OCI-LY1 (cell line): ENCODE data around the gene SCML1.

Source experiments
- H2AFZ ChIP-seq: fragments of 200-600 bp; sonication (generic), shearing (Covaris generic); 2 replicates; pipeline ENCODE4 v1.6.0; 2014; ENCODE audit warnings: antibody characterized with exemption, mild to moderate bottlenecking, low read length
- H3F3A ChIP-seq: fragments of 200-600 bp; sonication (generic), shearing (Covaris generic); 2 replicates; pipeline ENCODE4 v1.6.0; 2014; ENCODE audit warnings: mild to moderate bottlenecking, antibody characterized with exemption, low read length, moderate library complexity; ENCODE audit not compliant: insufficient read depth
- H3K27ac ChIP-seq: fragments of 200-600 bp; sonication (generic); 2 replicates; pipeline ENCODE4 v1.5.1; 2014; ENCODE audit warnings: low read length, mixed run types, mild to moderate bottlenecking, low read depth; ENCODE audit not compliant: poor library complexity, severe bottlenecking
- H3K27me3 ChIP-seq: fragments of 200-600 bp; sonication (generic); 2 replicates; pipeline ENCODE4 v1.6.0; 2014; ENCODE audit warnings: antibody characterized with exemption, mild to moderate bottlenecking, low read length, moderate library complexity; ENCODE audit not compliant: insufficient read depth
- H3K36me3 ChIP-seq: fragments of 200-600 bp; sonication (generic); 2 replicates; pipeline ENCODE4 v1.6.1; 2014; ENCODE audit warnings: mild to moderate bottlenecking, antibody characterized with exemption, low read length, moderate library complexity, mixed read lengths; ENCODE audit not compliant: insufficient read depth
- H3K4me1 ChIP-seq: fragments of 200-600 bp; sonication (generic); 2 replicates; pipeline ENCODE4 v1.5.1; 2014; ENCODE audit warnings: mild to moderate bottlenecking, low read length, moderate library complexity; ENCODE audit not compliant: insufficient read depth, severe bottlenecking
- H3K4me2 ChIP-seq: fragments of 200-600 bp; sonication (generic), shearing (Covaris generic); 2 replicates; pipeline ENCODE4 v1.6.1; 2014; ENCODE audit warnings: low read length
- H3K4me3 ChIP-seq: fragments of 200-600 bp; sonication (generic); 2 replicates; pipeline ENCODE4 v1.5.1; 2014; ENCODE audit warnings: low read length, low read depth, mild to moderate bottlenecking, mixed read lengths; ENCODE audit not compliant: poor library complexity, severe bottlenecking
- H3K79me2 ChIP-seq: fragments of 200-600 bp; shearing (Covaris generic); 2 replicates; pipeline ENCODE4 v1.6.1; 2016; ENCODE audit warnings: mixed run types, low read length, mixed read lengths; ENCODE audit not compliant: insufficient read depth
- H3K9ac ChIP-seq: fragments of 200-600 bp; sonication (generic), shearing (Covaris generic); 2 replicates; pipeline ENCODE4 v1.6.1; 2014; ENCODE audit warnings: mild to moderate bottlenecking, low read length, mixed read lengths
- H3K9me2 ChIP-seq: fragments of 200-600 bp; sonication (generic), shearing (Covaris generic); 2 replicates; pipeline ENCODE4 v1.6.1; 2014; ENCODE audit warnings: low read depth, mild to moderate bottlenecking, low read length, mixed read lengths
- H3K9me3 ChIP-seq: fragments of 200-600 bp; shearing (Covaris generic); 2 replicates; pipeline ENCODE4 v1.6.1; 2014; ENCODE audit warnings: low read length, mixed read lengths
- H4K20me1 ChIP-seq: fragments of 200-600 bp; sonication (generic), shearing (Covaris generic); 2 replicates; pipeline ENCODE4 v1.6.0; 2016; ENCODE audit warnings: mild to moderate bottlenecking, low read length; ENCODE audit not compliant: insufficient read depth
- CTCF ChIP-seq: fragments of 200-600 bp; sonication (generic), shearing (Covaris generic); IDR thresholded peaks from 2 replicates; pipeline ENCODE4 v1.5.1; 2017; ENCODE audit warnings: mild to moderate bottlenecking, antibody characterized with exemption, low read length, moderate library complexity, mixed read lengths
- EZH2 ChIP-seq: fragments of 200-600 bp; sonication (generic), shearing (Covaris generic); IDR thresholded peaks from 2 replicates; pipeline ENCODE4 v1.8.0; 2017; ENCODE audit warnings: borderline replicate concordance, mixed run types, mild to moderate bottlenecking, antibody characterized with exemption, low read length, moderate library complexity, mixed read lengths

The SCML1 gene

GRCh38 chrX:17767734-17768133 lies 30.4 kb downstream of the SCML1 start:
- Histone ChIP-seq H3K79me2 (no peaks in the 10 kb centered on the region), H3K36me3 (no peaks in the 10 kb centered on the region), H3K4me2 (no peak overlapping the region), H3K4me3 (no peak overlapping the region), H3K9me2 (no peaks in the 10 kb centered on the region), H3K4me1 (no peaks in the 10 kb centered on the region), H2AFZ (no peak overlapping the region), H3K9me3 (no peaks in the 10 kb centered on the region), H3F3A (no peaks in the 10 kb centered on the region), H3K27ac (no peak overlapping the region), H3K9ac (no peak overlapping the region), H4K20me1 (no peaks in the 10 kb centered on the region), H3K27me3 (no peaks in the 10 kb centered on the region)
- TF ChIP-seq EZH2 (no peak), CTCF (no peak)

- Histone ChIP-seq H3K9me3 (no peaks in the 10 kb centered on the region), H3F3A (no peaks in the 10 kb centered on the region)
Measured at GRCh38 chrX:17768997-17769396, 31.7 kb downstream of the SCML1 start.

DNA sequence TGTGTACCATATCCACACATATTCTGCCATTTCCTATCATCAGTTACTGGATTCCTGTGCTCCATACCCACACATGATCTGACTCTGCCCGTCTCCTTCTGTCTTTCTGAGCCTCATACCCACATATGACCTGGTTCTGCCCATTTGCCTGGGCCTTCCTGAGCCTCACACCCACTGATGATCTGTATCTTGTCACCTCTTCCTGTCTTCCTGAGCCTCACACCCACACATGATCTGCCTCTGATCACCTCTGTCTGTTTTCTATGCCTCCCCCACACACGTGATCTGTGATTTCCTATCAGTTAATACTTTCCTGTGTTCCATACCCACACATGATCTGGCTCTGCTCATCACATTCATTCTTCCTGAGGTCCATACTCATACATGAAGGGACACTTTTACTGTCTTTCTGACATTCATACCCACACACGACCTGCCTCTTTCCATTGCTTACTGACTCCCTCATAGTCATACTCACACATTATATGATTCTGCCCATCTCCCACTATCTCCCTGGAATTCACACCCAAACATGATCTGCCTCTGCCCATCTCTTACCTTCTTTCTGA lies 32.5 kb downstream of the SCML1 start:
- no peaks in the 10 kb centered on the region for H3K4me1 ChIP-seq
- no peaks in the 10 kb centered on the region for H3K9me2 ChIP-seq
- no peak overlapping the region for H3K4me3 ChIP-seq
- TF ChIP-seq CTCF (no peak), EZH2 (no peak)
- no peaks in the 10 kb centered on the region for H4K20me1 ChIP-seq
- H2AFZ ChIP-seq: no peak overlapping the region
- H3K27me3 ChIP-seq: no peaks in the 10 kb centered on the region
- no peaks in the 10 kb centered on the region for H3K36me3 ChIP-seq
- H3K27ac ChIP-seq: no peak overlapping the region
- H3K9me3 ChIP-seq: no peaks in the 10 kb centered on the region
- no peaks in the 10 kb centered on the region for H3F3A ChIP-seq
- no peak overlapping the region for H3K4me2 ChIP-seq
- no peaks in the 10 kb centered on the region for H3K79me2 ChIP-seq
- no peak overlapping the region for H3K9ac ChIP-seq

More at GRCh38 chrX:17768997-17769396, 31.7 kb downstream of the SCML1 start:
- no peak overlapping the region for H3K9ac ChIP-seq
- no peak overlapping the region for H2AFZ ChIP-seq
- H3K27ac ChIP-seq: no peak overlapping the region
- no peak overlapping the region for H3K4me3 ChIP-seq
- H3K4me2 ChIP-seq: no peak overlapping the region
- no peaks in the 10 kb centered on the region for H3K4me1 ChIP-seq
- H3K79me2 ChIP-seq: no peaks in the 10 kb centered on the region
- no peaks in the 10 kb centered on the region for H3K36me3 ChIP-seq
- TF ChIP-seq EZH2: no peak
- no peaks in the 10 kb centered on the region for H4K20me1 ChIP-seq
- H3K9me2 ChIP-seq: no peaks in the 10 kb centered on the region
- H3K27me3 ChIP-seq: no peaks in the 10 kb centered on the region

- TF ChIP-seq CTCF (no peak), EZH2 (no peak)
- no peak overlapping the region for H3K9ac ChIP-seq
- H3K27ac ChIP-seq: no peak overlapping the region
- H4K20me1 ChIP-seq: no peaks in the 10 kb centered on the region
- H3F3A ChIP-seq: no peaks in the 10 kb centered on the region
- H3K4me2 ChIP-seq: no peak overlapping the region
- no peaks in the 10 kb centered on the region for H3K79me2 ChIP-seq
- no peaks in the 10 kb centered on the region for H3K4me1 ChIP-seq
- no peaks in the 10 kb centered on the region for H3K27me3 ChIP-seq
- no peak overlapping the region for H2AFZ ChIP-seq
- no peaks in the 10 kb centered on the region for H3K36me3 ChIP-seq
- H3K9me3 ChIP-seq: no peaks in the 10 kb centered on the region
- H3K9me2 ChIP-seq: no peaks in the 10 kb centered on the region
- H3K4me3 ChIP-seq: no peak overlapping the region
Measured at GRCh38 chrX:17773221-17773876, 36.1 kb downstream of the SCML1 start.
